Stimulated activated CD4-positive, alpha-beta T cell treated with anti-CD3 and anti-CD28 coated beads, Interleukin-15, amount 100 ng/mL, for 24 hours (primary cell): ENCODE results near the gene MAN2A2.
"Not testable (repeated sequence)": the region's sequence is repeated elsewhere in the genome, so short reads cannot be mapped to it uniquely, and the experiment has no call there.

Experiments used
- DNase-seq: peaks from one replicate; pipeline ENCODE4 v3.0.0-alpha.2; 2020

MAN2A2 gene

GRCh38 chr15:90905306-90906180 lies 2.4 kb downstream of the MAN2A2 start:
- no peak for DNase-seq

GRCh38 chr15:90906181-90906849 lies 3.2 kb downstream of the MAN2A2 start:
- no peak for DNase-seq

GRCh38 chr15:90907051-90907660 lies 4.1 kb downstream of the MAN2A2 start:
- DNase-seq = no peak

GRCh38 chr15:90907838-90908507 lies 4.9 kb downstream of the MAN2A2 start:
- DNase-seq = no peak

GRCh38 chr15:90909449-90909848 lies 6.3 kb downstream of the MAN2A2 start:
- DNase-seq = not testable (repeated sequence)

GRCh38 chr15:90909976-90910375 lies 6.9 kb downstream of the MAN2A2 start:
- DNase-seq = no peak

- no peak for DNase-seq
Measured at GRCh38 chr15:90910441-90911301, 7.6 kb downstream of the MAN2A2 start.

DNA sequence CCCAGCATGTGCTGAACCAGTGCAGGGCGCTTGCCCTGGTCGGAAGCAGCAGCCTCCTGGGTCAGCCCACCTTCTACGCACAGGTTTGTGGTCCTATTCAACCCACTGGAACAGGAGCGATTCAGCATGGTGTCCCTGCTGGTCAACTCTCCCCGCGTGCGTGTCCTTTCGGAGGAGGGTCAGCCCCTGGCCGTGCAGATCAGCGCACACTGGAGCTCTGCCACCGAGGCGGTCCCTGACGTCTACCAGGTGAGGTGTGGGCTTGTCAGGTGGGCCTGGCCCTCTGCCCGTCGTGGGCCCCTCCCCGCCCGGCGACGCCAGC lies 8.2 kb downstream of the MAN2A2 start:
- DNase-seq = no peak

GRCh38 chr15:90911906-90912769 lies 9.0 kb downstream of the MAN2A2 start:
- DNase-seq = no peak

GRCh38 chr15:90912770-90913075 lies 9.6 kb downstream of the MAN2A2 start:
- no peak for DNase-seq

DNA sequence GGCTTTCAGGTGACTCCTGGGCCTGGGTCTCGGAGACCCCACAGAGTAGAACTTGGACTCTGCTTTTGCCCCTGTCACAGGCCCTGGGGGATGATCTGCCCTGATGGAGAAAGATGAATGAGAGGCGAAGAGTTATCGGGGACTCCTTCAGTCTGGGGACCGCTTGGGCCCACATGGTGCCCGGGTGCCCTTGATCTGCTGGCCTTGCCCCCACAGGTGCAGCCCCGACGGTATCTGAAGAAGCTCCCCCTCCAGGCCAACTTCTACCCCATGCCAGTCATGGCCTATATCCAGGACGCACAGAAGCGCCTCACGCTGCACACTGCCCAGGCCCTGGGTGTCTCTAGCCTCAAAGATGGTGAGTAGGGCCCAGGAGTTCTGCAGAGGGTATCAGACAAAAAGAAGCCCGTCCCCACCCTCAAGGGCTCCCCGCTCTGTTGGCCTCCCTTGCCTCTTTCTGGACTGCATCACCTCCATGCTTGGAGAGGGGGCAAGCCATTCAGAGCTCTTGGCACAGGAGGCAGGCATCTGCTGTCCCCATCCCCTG lies 10.4 kb downstream of the MAN2A2 start:
- no peak for DNase-seq

GRCh38 chr15:90914305-90915080 lies 11.4 kb downstream of the MAN2A2 start:
- DNase-seq = no peak

- no peak for DNase-seq
Measured at GRCh38 chr15:90915216-90915807, 12.2 kb downstream of the MAN2A2 start.

- DNase-seq = no peak
Measured at GRCh38 chr15:90915808-90916440, 12.8 kb downstream of the MAN2A2 start.

DNA sequence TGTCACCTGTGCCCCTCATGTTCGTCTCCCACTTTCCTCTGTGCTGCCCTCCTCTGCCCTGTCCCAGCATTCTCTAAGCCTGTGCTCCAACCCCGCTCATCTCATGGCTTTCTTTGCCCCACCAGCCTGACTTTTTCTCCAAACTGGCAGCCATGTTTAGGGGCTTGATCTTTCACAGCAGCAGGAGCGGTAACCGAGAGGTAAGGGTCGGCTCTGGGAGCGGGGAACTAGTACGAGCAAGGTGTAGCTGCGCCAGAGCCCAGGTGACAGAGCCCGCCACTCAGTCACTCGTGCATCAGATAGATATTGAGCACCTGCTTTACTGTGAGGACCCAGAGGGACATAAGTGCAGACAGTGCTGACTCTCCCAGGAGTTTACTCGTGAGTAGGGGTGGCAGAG lies 13.4 kb downstream of the MAN2A2 start:
- DNase-seq = no peak

DNA sequence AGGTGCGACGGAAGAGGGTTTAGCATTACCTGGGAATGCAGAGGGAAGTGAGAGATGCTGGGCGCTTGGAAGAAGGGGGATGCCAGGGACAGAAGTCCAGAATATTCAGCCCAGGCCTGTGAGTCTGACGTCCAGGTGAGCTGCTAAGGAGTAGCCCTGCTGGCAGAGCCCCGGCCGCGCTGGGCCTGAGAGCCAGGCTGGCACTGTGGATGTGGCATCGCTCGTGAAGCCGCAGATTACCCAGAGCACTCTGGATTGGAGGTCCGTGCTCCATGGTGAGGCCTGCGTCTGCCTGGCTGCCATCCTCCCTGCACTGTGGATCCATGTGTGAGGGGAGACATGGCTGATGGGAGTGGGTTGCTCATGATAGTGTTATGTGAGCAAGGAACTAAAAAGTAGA lies 14.5 kb downstream of the MAN2A2 start:
- DNase-seq = no peak

DNA sequence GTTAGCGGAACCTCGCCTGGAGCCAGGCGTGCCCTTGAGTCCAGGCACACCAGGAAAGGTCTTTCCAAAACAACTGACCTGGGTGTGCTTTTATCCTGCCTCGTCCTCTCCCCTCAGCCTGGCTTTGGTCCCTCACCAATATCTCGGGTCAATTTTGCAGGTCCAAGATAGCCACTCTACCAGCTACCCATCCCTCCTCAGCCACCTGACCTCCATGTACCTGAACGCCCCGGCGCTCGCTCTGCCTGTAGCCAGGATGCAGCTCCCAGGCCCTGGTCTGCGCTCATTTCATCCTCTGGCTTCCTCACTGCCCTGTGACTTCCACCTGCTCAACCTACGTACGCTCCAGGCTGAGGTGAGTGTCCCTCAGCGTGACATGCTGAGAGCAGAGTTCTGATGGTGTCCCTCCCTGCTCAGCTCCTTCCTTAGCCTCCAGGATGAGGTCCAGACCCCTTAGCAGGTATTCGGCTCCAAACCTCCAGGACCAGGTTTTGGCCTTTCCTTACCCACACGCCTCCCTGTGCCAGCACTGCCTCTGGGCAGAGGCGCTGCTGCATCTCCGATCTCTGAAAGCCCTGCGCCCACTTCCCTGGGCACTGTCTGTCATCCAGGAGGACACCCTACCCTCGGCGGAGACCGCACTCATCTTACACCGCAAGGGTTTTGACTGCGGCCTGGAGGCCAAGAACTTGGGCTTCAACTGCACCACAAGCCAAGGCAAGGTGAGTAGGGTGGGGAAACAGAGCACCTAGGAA lies 15.1 kb downstream of the MAN2A2 start:
- DNase-seq = no peak

DNA sequence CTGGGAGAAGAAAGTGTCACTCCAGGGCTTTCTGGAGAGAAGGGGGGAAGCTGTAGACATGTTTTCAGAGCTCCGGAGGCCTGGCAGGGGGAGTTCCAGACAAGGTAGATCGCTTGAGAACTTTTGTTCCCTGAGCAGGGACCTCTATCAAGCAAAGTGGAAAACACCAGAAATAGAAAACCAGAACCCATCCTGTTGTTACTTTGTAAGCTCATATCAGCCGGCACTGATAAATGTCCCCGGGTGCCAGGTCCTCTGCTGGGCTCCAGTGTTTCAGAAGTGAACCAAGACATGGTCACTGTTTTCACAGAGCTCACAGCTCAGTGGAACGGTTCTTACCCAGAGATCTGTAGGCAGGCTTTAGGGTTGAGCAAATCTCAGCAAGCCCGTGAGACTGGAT lies 15.7 kb downstream of the MAN2A2 start:
- DNase-seq = no peak

- no peak for DNase-seq
Measured at GRCh38 chr15:90921887-90922286, 18.8 kb downstream of the MAN2A2 start.
